Activated T-helper 17 cell treated with anti-CD3 and anti-CD28 coated beads, Interleukin-2, amount 50 U/mL, for 72 hours (primary cell): Measurements from ENCODE around the gene BECN2. TPM values are rescaled to one million over a fixed set of nuclear protein-coding genes. Genes with fewer than 3 reads are reported as not detected.

Experiments used
- ATAC-seq: fragments of 150-1000 bp; cut with Tn5 transposase; replicated peaks from 2 replicates; pipeline ENCODE4 v1.10.0; 2021; ENCODE audit warnings: mild to moderate bottlenecking, moderate library complexity
- H3K27ac Mint-ChIP-seq: one replicate; pipeline ENCODE4 v1.8.0; 2022; ENCODE audit warnings: mixed read lengths
- H3K27me3 Mint-ChIP-seq: one replicate; pipeline ENCODE4 v1.8.0; 2022; ENCODE audit warnings: mixed read lengths
- H3K36me3 Mint-ChIP-seq: one replicate; pipeline ENCODE4 v1.8.0; 2022; ENCODE audit warnings: low read depth, mild to moderate bottlenecking, mixed read lengths
- H3K4me1 Mint-ChIP-seq: one replicate; pipeline ENCODE4 v1.8.0; 2022; ENCODE audit warnings: mixed read lengths
- H3K4me3 Mint-ChIP-seq: one replicate; pipeline ENCODE4 v1.8.0; 2022; ENCODE audit warnings: mild to moderate bottlenecking, mixed read lengths
- H3K9me3 Mint-ChIP-seq: one replicate; pipeline ENCODE4 v1.8.0; 2022; ENCODE audit warnings: mixed read lengths
- total RNA-seq, 2 donors: library from RNA; stranded (reverse); gene quantifications; one replicate each; pipeline ENCODE4 v1.2.3, GENCODE V29; 2022

Gene BECN2
- total RNA-seq, result not detected

DNA sequence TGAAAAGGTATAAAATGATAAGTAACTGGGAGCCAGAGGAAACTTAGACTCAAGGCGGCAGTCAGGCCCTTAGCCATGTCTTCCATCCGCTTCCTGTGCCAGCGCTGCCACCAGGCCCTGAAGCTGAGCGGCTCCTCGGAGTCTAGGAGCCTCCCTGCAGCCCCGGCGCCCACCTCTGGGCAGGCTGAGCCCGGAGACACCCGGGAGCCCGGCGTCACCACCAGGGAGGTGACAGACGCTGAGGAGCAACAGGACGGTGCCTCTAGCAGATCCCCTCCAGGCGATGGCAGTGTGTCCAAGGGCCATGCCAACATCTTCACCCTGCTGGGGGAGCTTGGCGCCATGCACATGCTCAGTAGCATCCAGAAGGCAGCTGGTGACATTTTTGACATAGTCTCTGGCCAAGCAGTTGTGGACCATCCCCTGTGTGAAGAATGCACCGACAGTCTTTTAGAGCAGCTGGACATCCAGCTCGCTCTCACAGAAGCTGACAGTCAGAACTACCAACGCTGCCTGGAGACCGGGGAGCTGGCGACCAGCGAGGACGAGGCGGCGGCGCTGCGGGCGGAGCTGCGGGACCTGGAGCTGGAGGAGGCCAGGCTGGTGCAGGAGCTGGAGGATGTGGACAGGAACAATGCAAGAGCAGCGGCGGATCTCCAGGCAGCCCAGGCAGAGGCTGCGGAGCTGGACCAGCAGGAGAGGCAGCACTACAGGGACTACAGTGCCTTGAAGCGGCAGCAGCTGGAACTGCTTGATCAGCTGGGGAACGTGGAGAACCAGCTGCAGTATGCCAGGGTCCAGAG is at the start of gene BECN2:
Gene BECN2, plus strand, starts transcription at position 76 of the 803 bp plus-strand sequence. Its CDS starts 0 bp downstream, at position 76.
- no peaks in the 10 kb centered on the region for H3K36me3 Mint-ChIP-seq
- no peaks in the 10 kb centered on the region for H3K4me1 Mint-ChIP-seq
- H3K27me3 Mint-ChIP-seq, result no peaks in the 10 kb centered on the region
- no peak within 1 kb of the TSS for H3K4me3 Mint-ChIP-seq
- H3K27ac Mint-ChIP-seq, result no peak within 1 kb of the TSS
- no peaks in the 10 kb centered on the region for H3K9me3 Mint-ChIP-seq
- no peak for ATAC-seq

DNA sequence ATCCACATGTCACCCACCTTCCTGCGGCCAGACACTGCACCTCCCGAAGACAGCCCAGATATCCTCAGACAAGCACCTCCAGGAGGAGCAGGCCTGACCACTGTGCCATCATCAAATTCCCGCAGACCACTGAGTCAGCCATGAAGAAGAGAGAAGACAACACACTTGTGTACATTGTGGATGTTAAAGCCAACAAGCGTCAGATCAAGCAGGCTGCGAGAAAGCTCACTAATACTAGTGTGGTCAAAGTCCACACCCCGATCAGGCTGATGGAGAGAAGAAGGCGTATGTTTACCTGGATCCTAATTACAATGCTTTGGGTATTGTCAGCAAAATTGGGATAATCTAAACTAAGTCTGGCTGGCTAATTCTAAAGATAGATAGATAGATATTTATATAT is 41.4 kb upstream of the BECN2 start:
- no peaks in the 10 kb centered on the region for H3K36me3 Mint-ChIP-seq
- peaks cover 1% of the 10 kb centered on the region for H3K27me3 Mint-ChIP-seq
- H3K9me3 Mint-ChIP-seq, result no peaks in the 10 kb centered on the region
- no peaks in the 10 kb centered on the region for H3K4me1 Mint-ChIP-seq
- no peak for ATAC-seq
- no peak overlapping the region for H3K4me3 Mint-ChIP-seq
- no peak overlapping the region for H3K27ac Mint-ChIP-seq

- no peak overlapping the region for H3K27ac Mint-ChIP-seq
- no peak for ATAC-seq
- no peaks in the 10 kb centered on the region for H3K36me3 Mint-ChIP-seq
- no peaks in the 10 kb centered on the region for H3K4me1 Mint-ChIP-seq
- H3K27me3 Mint-ChIP-seq, result peaks cover 3% of the 10 kb centered on the region
- no peak overlapping the region for H3K4me3 Mint-ChIP-seq
- no peaks in the 10 kb centered on the region for H3K9me3 Mint-ChIP-seq
Measured at GRCh38 chr1:241917487-241917886, 40.1 kb upstream of the BECN2 start.

DNA sequence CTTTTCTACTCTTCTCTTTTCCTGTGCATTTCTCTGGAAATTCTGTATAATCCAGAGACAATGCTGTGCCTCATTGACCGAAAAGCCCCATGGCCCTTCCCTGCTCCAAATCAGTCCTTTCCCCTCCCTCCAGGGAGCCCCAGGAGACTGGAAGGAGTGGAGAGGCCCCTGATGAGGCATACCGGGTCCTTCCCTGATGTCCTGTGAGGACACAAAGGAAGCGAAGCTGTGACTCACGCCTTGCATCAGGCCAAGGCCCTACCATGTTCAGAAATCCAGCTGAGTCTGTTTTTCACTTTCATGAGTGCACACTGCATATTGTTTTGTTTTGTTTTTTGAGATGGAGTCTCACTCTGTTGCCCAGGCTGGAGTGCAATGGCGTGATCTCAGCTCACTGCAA is 38.7 kb upstream of the BECN2 start:
- H3K36me3 Mint-ChIP-seq, result no peaks in the 10 kb centered on the region
- H3K27me3 Mint-ChIP-seq, result peaks cover 3% of the 10 kb centered on the region
- no peak overlapping the region for H3K4me3 Mint-ChIP-seq
- no peaks in the 10 kb centered on the region for H3K9me3 Mint-ChIP-seq
- no peak overlapping the region for H3K27ac Mint-ChIP-seq
- no peak for ATAC-seq
- no peaks in the 10 kb centered on the region for H3K4me1 Mint-ChIP-seq

- H3K27ac Mint-ChIP-seq, result no peak overlapping the region
- no peaks in the 10 kb centered on the region for H3K4me1 Mint-ChIP-seq
- no peak overlapping the region for H3K4me3 Mint-ChIP-seq
- H3K9me3 Mint-ChIP-seq, result no peaks in the 10 kb centered on the region
- no peaks in the 10 kb centered on the region for H3K36me3 Mint-ChIP-seq
- peaks cover 3% of the 10 kb centered on the region for H3K27me3 Mint-ChIP-seq
- no peak for ATAC-seq
Measured at GRCh38 chr1:241924080-241924808, 33.3 kb upstream of the BECN2 start.

DNA sequence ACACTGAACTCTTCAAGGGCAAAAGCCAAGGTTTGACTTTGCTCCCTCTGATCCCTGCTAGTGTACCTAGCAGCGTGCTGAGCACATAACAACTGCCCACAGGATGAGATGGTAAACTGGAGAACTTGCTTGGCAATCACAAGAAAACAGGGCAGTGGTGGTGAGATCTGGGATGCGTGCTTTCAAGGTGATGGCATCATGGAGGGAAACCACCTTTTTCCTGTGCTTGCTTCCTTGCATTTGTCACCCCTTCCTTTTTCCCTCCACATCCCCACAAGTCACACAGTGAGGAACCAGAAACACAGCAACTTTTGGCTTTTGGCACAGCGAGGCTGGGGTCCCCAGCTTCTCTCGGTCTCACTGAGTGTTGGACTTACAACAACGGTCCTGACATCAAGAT is 31.4 kb upstream of the BECN2 start:
- H3K27me3 Mint-ChIP-seq, result peaks cover 2% of the 10 kb centered on the region
- H3K27ac Mint-ChIP-seq, result no peak overlapping the region
- H3K36me3 Mint-ChIP-seq, result no peaks in the 10 kb centered on the region
- H3K9me3 Mint-ChIP-seq, result no peaks in the 10 kb centered on the region
- H3K4me1 Mint-ChIP-seq, result no peaks in the 10 kb centered on the region
- no peak overlapping the region for H3K4me3 Mint-ChIP-seq
- no peak for ATAC-seq

GRCh38 chr1:241927321-241927720 is 30.2 kb upstream of the BECN2 start:
- H3K4me1 Mint-ChIP-seq, result no peaks in the 10 kb centered on the region
- no peaks in the 10 kb centered on the region for H3K9me3 Mint-ChIP-seq
- H3K4me3 Mint-ChIP-seq, result no peak overlapping the region
- no peaks in the 10 kb centered on the region for H3K27me3 Mint-ChIP-seq
- no peak overlapping the region for H3K27ac Mint-ChIP-seq
- no peak for ATAC-seq
- H3K36me3 Mint-ChIP-seq, result no peaks in the 10 kb centered on the region

- no peaks in the 10 kb centered on the region for H3K36me3 Mint-ChIP-seq
Measured at GRCh38 chr1:241932845-241933244, 24.7 kb upstream of the BECN2 start.

GRCh38 chr1:241934201-241934848 is 23.2 kb upstream of the BECN2 start:
- ATAC-seq, result no peak
- no peaks in the 10 kb centered on the region for H3K4me1 Mint-ChIP-seq
- peaks cover 4% of the 10 kb centered on the region for H3K9me3 Mint-ChIP-seq
- no peak overlapping the region for H3K4me3 Mint-ChIP-seq
- no peak overlapping the region for H3K27ac Mint-ChIP-seq
- H3K27me3 Mint-ChIP-seq, result peaks cover 4% of the 10 kb centered on the region
- no peaks in the 10 kb centered on the region for H3K36me3 Mint-ChIP-seq

More at GRCh38 chr1:241932845-241933244, 24.7 kb upstream of the BECN2 start:
- peaks cover 4% of the 10 kb centered on the region for H3K27me3 Mint-ChIP-seq
- H3K4me3 Mint-ChIP-seq, result no peak overlapping the region
- no peak for ATAC-seq
- H3K4me1 Mint-ChIP-seq, result no peaks in the 10 kb centered on the region
- H3K9me3 Mint-ChIP-seq, result no peaks in the 10 kb centered on the region
- H3K27ac Mint-ChIP-seq, result no peak overlapping the region

GRCh38 chr1:241934866-241935265 is 22.7 kb upstream of the BECN2 start:
- Mint-ChIP-seq H3K9me3 (peaks cover 4% of the 10 kb centered on the region), H3K4me1 (no peaks in the 10 kb centered on the region), H3K36me3 (no peaks in the 10 kb centered on the region), H3K27me3 (peaks cover 4% of the 10 kb centered on the region), H3K4me3 (no peak overlapping the region), H3K27ac (no peak overlapping the region)
- no peak for ATAC-seq

GRCh38 chr1:241939798-241940197 is 17.8 kb upstream of the BECN2 start:
- Mint-ChIP-seq H3K9me3 (peaks cover 8% of the 10 kb centered on the region), H3K4me3 (no peak overlapping the region), H3K27me3 (no peaks in the 10 kb centered on the region), H3K36me3 (no peaks in the 10 kb centered on the region), H3K4me1 (no peaks in the 10 kb centered on the region), H3K27ac (no peak overlapping the region)
- no peak for ATAC-seq

DNA sequence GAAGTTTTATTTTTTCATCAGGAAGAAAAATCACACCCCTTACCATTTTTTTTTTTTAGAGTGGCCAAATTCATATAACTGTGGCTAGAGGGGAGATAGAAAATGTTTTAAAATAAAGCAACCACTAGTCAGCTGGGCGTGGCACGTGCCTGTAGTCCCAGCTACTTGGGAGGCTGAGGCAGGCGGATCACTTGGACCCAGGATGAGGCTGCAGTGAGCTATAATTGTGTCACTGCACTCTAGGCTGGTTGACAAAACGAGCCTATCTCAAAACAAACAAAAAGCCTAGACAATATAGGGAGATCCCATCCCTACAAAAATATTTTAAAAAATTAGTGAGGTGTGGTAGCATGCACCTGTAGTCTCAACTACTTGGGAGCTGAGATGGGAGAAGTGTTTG is 14.8 kb upstream of the BECN2 start:
- Mint-ChIP-seq H3K4me1 (no peaks in the 10 kb centered on the region), H3K4me3 (no peak overlapping the region), H3K36me3 (no peaks in the 10 kb centered on the region), H3K9me3 (peaks cover 8% of the 10 kb centered on the region), H3K27ac (no peak overlapping the region), H3K27me3 (no peaks in the 10 kb centered on the region)
- ATAC-seq, result no peak

DNA sequence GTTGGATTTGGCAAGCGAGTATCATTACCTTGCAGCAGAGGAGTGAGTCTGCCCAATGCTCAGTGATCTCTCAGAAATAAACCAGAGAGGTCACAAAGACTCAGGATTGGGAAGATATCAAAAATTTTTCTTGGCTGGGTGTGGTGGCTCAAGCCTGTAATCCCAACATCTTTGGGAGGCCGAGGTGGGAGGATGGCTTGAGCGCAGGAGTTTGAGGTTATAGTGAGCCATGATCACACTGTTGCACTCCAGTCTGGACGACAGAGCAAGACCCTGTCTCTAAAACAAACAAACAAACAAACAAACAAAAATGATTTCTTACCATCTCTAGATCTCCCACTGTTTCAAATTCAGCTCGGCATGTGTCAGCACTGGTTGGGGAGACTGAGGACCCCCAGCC is 13.3 kb upstream of the BECN2 start:
- Mint-ChIP-seq H3K4me1 (no peaks in the 10 kb centered on the region), H3K27ac (no peak overlapping the region), H3K27me3 (no peaks in the 10 kb centered on the region), H3K9me3 (peaks cover 4% of the 10 kb centered on the region), H3K4me3 (no peak overlapping the region), H3K36me3 (no peaks in the 10 kb centered on the region)
- ATAC-seq, result no peak

- Mint-ChIP-seq H3K36me3 (no peaks in the 10 kb centered on the region), H3K27ac (no peak overlapping the region), H3K9me3 (no peaks in the 10 kb centered on the region), H3K27me3 (no peaks in the 10 kb centered on the region), H3K4me1 (no peaks in the 10 kb centered on the region), H3K4me3 (no peak overlapping the region)
- no peak for ATAC-seq
Measured at GRCh38 chr1:241947354-241947753, 10.2 kb upstream of the BECN2 start.

- Mint-ChIP-seq H3K36me3 (no peaks in the 10 kb centered on the region), H3K4me3 (no peak overlapping the region), H3K27me3 (no peaks in the 10 kb centered on the region), H3K9me3 (no peaks in the 10 kb centered on the region), H3K4me1 (no peaks in the 10 kb centered on the region), H3K27ac (no peak overlapping the region)
- no peak for ATAC-seq
Measured at GRCh38 chr1:241950390-241950789, 7.2 kb upstream of the BECN2 start.
